Neural progenitor cell (in vitro differentiated cells): Measurements from ENCODE around the gene PPP2R2C.

ENCODE experiments used
- EZH2 ChIP-seq: fragments of 200-600 bp; sonication (generic); IDR thresholded peaks from 2 replicates; pipeline ENCODE4 v1.6.1; 2017; ENCODE audit warnings: antibody characterized with exemption, mild to moderate bottlenecking, moderate library complexity
- EZH2phosphoT487 ChIP-seq: fragments of 200-600 bp; sonication (generic); IDR thresholded peaks from 2 replicates; pipeline ENCODE4 v1.6.1; 2017; ENCODE audit warnings: antibody characterized with exemption
- TF ChIP-seq, protein P1 (sequence below): fragments of 200-600 bp; sonication (generic); IDR thresholded peaks from 2 replicates; pipeline ENCODE4 v1.5.1; 2017; ENCODE audit warnings: antibody characterized with exemption, mild to moderate bottlenecking

DNA sequence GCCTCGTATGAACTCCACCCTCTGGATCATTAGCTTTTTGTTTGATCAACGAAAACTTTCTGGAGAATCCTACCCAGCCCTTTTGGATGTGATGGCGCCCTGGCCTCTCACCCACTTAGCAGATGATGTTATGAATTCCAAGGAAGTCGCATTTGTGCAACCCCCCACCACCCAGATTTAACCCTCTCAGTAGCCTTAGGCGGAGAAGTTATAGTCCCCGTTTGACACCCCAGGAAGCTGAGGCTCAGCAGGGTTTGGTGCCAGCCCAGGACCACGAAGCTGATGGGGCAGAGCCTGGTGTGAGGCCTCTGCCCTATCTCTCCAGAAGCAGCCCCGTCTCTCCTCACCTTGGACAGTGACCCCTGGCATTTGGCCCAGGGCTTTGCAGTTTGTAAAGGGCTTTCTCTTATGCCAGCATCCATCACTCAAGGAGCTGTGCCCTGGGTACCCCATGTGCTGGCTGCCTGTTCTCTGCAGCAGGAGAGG is 201.7 kb downstream of the PPP2R2C start:
- TF ChIP-seq, protein P1, sequence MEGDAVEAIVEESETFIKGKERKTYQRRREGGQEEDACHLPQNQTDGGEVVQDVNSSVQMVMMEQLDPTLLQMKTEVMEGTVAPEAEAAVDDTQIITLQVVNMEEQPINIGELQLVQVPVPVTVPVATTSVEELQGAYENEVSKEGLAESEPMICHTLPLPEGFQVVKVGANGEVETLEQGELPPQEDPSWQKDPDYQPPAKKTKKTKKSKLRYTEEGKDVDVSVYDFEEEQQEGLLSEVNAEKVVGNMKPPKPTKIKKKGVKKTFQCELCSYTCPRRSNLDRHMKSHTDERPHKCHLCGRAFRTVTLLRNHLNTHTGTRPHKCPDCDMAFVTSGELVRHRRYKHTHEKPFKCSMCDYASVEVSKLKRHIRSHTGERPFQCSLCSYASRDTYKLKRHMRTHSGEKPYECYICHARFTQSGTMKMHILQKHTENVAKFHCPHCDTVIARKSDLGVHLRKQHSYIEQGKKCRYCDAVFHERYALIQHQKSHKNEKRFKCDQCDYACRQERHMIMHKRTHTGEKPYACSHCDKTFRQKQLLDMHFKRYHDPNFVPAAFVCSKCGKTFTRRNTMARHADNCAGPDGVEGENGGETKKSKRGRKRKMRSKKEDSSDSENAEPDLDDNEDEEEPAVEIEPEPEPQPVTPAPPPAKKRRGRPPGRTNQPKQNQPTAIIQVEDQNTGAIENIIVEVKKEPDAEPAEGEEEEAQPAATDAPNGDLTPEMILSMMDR: no peak
- no peak for TF ChIP-seq EZH2
- no peak for TF ChIP-seq EZH2phosphoT487
